Endothelial cell of umbilical vein (primary cell): ENCODE data around the gene NTNG1. TPM values are rescaled to one million over a fixed set of nuclear protein-coding genes. Genes with fewer than 3 reads are reported as not detected.

Experiments used
- BruUV-seq: library from RNA; stranded (reverse); fragments of 400-500 nt; replicated peaks from 2 replicates; lab custom pipeline; 2021; lab: Mats Ljungman, UMichigan
- CTCF ChIA-PET: fragments of 300-600, 350-600 bp; sonication (Branson Sonifier 250); formaldehyde crosslinking; loops from one replicate; lab custom pipeline; 2021; ENCODE audit warnings: antibody characterized with exemption, inconsistent platforms; lab: Charles Lee
- POLR2A ChIA-PET: fragments of 300-600, 350-600 bp; sonication (Branson Sonifier 250); formaldehyde crosslinking; loops from one replicate; lab custom pipeline; 2021; ENCODE audit warnings: antibody characterized with exemption, inconsistent platforms; lab: Charles Lee
- DNase-seq: peaks from one replicate; pipeline ENCODE4 v3.0.0-alpha.2; 2011; ENCODE audit warnings: low read depth, low spot score
- FAIRE-seq: peaks from 2 replicates; lab custom pipeline; 2011; peaks lifted over from hg19 to GRCh38; lab: Jason Lieb, UNC
- H2AFZ ChIP-seq: 2 replicates; pipeline ENCODE4 v1.6.0; 2012; ENCODE audit warnings: low read depth, low read length, control low read depth, inconsistent platforms
- H3K27ac ChIP-seq: 2 replicates; pipeline ENCODE4 v1.5.1; 2011; ENCODE audit warnings: low read depth, mild to moderate bottlenecking, control low read depth, low read length, moderate library complexity; ENCODE audit not compliant: insufficient read depth
- H3K27me3 ChIP-seq, 2 experiments: 2 replicates each; pipeline versions ENCODE4 v1.6.0 to v1.6.1; 2011; ENCODE audit warnings: low read length in 2 of 2, mixed read lengths in 1 of 2; ENCODE audit not compliant: control insufficient read depth in 2 of 2, insufficient read depth in 2 of 2
- H3K36me3 ChIP-seq, 2 experiments: 2 replicates in 1 of 2; 3 replicates in 1 of 2; pipeline ENCODE4 v1.5.1; 2011; ENCODE audit warnings: low read length in 2 of 2, mild to moderate bottlenecking in 1 of 2, moderate library complexity in 1 of 2; ENCODE audit not compliant: control insufficient read depth in 2 of 2, insufficient read depth in 2 of 2; ENCODE audit errors: extremely low read depth in 1 of 2
- H3K4me1 ChIP-seq: 3 replicates; pipeline ENCODE4 v1.5.1; 2011; ENCODE audit warnings: mild to moderate bottlenecking, low read length; ENCODE audit not compliant: control insufficient read depth, insufficient read depth; ENCODE audit errors: extremely low read depth
- H3K4me2 ChIP-seq: 2 replicates; pipeline ENCODE4 v1.6.1; 2011; ENCODE audit warnings: low read length, control low read depth, mixed read lengths; ENCODE audit not compliant: insufficient read depth
- H3K4me3 ChIP-seq, 3 experiments: fragments of 200-600 bp in 1 of 3; sonication (generic), shearing (Covaris generic) in 1 of 3; replicated peaks in 1 of 3; 2 replicates each; pipeline ENCODE4 v1.5.1; 2011 to 2016; ENCODE audit warnings: control low read depth in 3 of 3, low read length in 3 of 3, mild to moderate bottlenecking in 2 of 3, inconsistent platforms in 1 of 3, low read depth in 1 of 3, moderate library complexity in 1 of 3; ENCODE audit not compliant: insufficient read depth in 1 of 3
- H3K79me2 ChIP-seq: 2 replicates; pipeline ENCODE4 v1.6.0; 2012; ENCODE audit warnings: low read length, inconsistent platforms; ENCODE audit not compliant: control insufficient read depth, insufficient read depth
- H3K9ac ChIP-seq: replicated peaks from 2 replicates; pipeline ENCODE3; 2011; ENCODE audit warnings: low read length, control low read depth; ENCODE audit not compliant: insufficient read depth; ENCODE audit errors: extremely low read depth
- H3K9me1 ChIP-seq: replicated peaks from 3 replicates; pipeline ENCODE4 v1.6.0; 2011; ENCODE audit warnings: mild to moderate bottlenecking, low read length; ENCODE audit not compliant: control insufficient read depth, insufficient read depth; ENCODE audit errors: extremely low read depth
- H3K9me3 ChIP-seq: replicated peaks from 2 replicates; pipeline ENCODE4 v1.5.1; 2012; ENCODE audit warnings: low read length, inconsistent platforms; ENCODE audit not compliant: control insufficient read depth, insufficient read depth
- H4K20me1 ChIP-seq: replicated peaks from 2 replicates; pipeline ENCODE3; 2011; ENCODE audit warnings: mild to moderate bottlenecking, low read length; ENCODE audit not compliant: control insufficient read depth, insufficient read depth; ENCODE audit errors: extremely low read depth
- EZH2 ChIP-seq: IDR thresholded peaks from 2 replicates; pipeline ENCODE4 v1.6.1; 2012; ENCODE audit warnings: borderline replicate concordance, low read depth, mild to moderate bottlenecking, moderate library complexity, low read length, inconsistent platforms; ENCODE audit not compliant: severe bottlenecking
- FOS ChIP-seq: IDR thresholded peaks from 2 replicates; pipeline ENCODE4 v1.6.1; 2011; ENCODE audit warnings: mild to moderate bottlenecking, low read length, moderate library complexity, borderline replicate concordance; ENCODE audit not compliant: insufficient read depth
- GATA2 ChIP-seq: IDR thresholded peaks from 2 replicates; pipeline ENCODE4 v1.7.0; 2011; ENCODE audit warnings: low read depth, mild to moderate bottlenecking, moderate library complexity, mixed read lengths, low read length; ENCODE audit not compliant: insufficient read length, insufficient read depth
- JUN ChIP-seq: IDR thresholded peaks from 2 replicates; pipeline ENCODE4 v1.6.1; 2011; ENCODE audit warnings: borderline replicate concordance, low read depth; ENCODE audit not compliant: insufficient read length, insufficient read depth
- MYC ChIP-seq: IDR thresholded peaks from one replicate; pipeline ENCODE4 v1.6.1; 2011; ENCODE audit warnings: mild to moderate bottlenecking, low read depth, low read length
- POLR2A ChIP-seq: IDR thresholded peaks from 2 replicates; pipeline ENCODE4 v1.6.1; 2012; ENCODE audit warnings: low read depth, mild to moderate bottlenecking, control low read depth, low read length
- POLR2AphosphoS5 ChIP-seq: IDR thresholded peaks from 2 replicates; pipeline ENCODE4 v1.6.1; 2012; ENCODE audit warnings: low read depth, mild to moderate bottlenecking, control low read depth, low read length, moderate library complexity; ENCODE audit not compliant: insufficient read depth
- dilution Hi-C: fragments of 300-500 bp; cut with MboI; formaldehyde crosslinking; loops from one replicate; pipeline ENCODE4 v1.15.0; 2019; ENCODE audit warnings: low sequenced_read_pairs; ENCODE audit not compliant: extremely low pct_ligation_motif_present
- intact Hi-C: fragments of 100-400 bp; cut with micrococcal nuclease; formaldehyde crosslinking; loops from one replicate; pipeline ENCODE4 v1.10.0; 2022
- polyA plus RNA-seq, 4 experiments: library from polyadenylated mRNA; depleted of rRNA in 3 of 4; stranded (reverse) in 3 of 4; unstranded in 1 of 4; fragments of >200 nt; gene quantifications; 2 replicates each; pipeline versions ENCODE4 v1.2.1 to v1.2.3, GENCODE V29; 2011 to 2012; ENCODE audit warnings: missing spikeins in 1 of 4
- total RNA-seq: library from RNA; stranded (reverse); gene quantifications from 2 replicates; pipeline ENCODE4 v1.2.3, GENCODE V29; 2021
- TF ChIP-seq, protein P1 (sequence below): IDR thresholded peaks from 2 replicates; pipeline ENCODE4 v1.6.1; 2011; ENCODE audit not compliant: insufficient read depth, insufficient read length
- TF ChIP-seq, protein P2 (sequence below), 2 donors: IDR thresholded peaks; 1 replicate in 1 of 2; 2 replicates in 1 of 2; pipeline ENCODE4 v1.5.1; 2011; ENCODE audit warnings: low read length in 2 of 2, mild to moderate bottlenecking in 2 of 2, moderate library complexity in 2 of 2, control low read depth in 1 of 2, inconsistent platforms in 1 of 2, low read depth in 1 of 2; ENCODE audit not compliant: insufficient read depth in 1 of 2; ENCODE audit errors: extremely low read depth in 1 of 2

Gene NTNG1
- total and polyA plus RNA-seq, 2 donors (not counting 3 experiments of a cell fraction or from before 2014, with no cell fraction given): not detected

DNA sequence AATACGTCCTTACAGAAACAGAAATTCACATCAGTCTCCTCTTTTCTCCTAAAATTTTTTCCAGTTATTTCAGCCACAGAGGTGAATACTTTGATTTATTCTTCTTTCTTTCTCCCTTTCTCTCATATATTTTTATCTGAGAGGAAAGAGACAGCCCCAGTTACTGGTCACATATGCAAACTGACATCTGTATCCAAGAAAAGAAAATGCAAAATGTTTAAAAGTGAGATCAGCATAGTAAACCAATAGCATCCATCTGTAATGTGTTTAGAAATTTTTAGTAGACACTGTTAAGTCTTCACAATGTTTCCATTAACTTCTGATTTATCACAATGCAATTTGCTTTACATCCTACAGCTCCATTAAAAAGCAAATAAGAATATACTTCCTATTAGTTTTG lies 53.5 kb downstream of the NTNG1 start:
- no peaks in the 10 kb centered on the region for H3K9me1 ChIP-seq
- H3K9me3 ChIP-seq: no peaks in the 10 kb centered on the region
- no peak overlapping the region for H3K9ac ChIP-seq
- H3K4me1 ChIP-seq: no peaks in the 10 kb centered on the region
- intact Hi-C loops: no loop called here
- no TSS peak for BruUV-seq
- no peak for FAIRE-seq
- no peaks in the 10 kb centered on the region for H4K20me1 ChIP-seq
- H3K79me2 ChIP-seq: no peaks in the 10 kb centered on the region
- H3K4me3 ChIP-seq: no peak overlapping the region
- no peak overlapping the region for H3K27ac ChIP-seq
- H3K4me2 ChIP-seq: no peak overlapping the region
- no peak for DNase-seq
- no peak overlapping the region for H2AFZ ChIP-seq
- H3K27me3 ChIP-seq: no peaks in the 10 kb centered on the region
- ChIA-PET CTCF (no interaction called here), POLR2A (no interaction called here)
- dilution Hi-C loops: no loop called here
- TF ChIP-seq POLR2AphosphoS5: no peak
- TF ChIP-seq FOS: no peak
- no peak for TF ChIP-seq EZH2
- TF ChIP-seq, protein P1, sequence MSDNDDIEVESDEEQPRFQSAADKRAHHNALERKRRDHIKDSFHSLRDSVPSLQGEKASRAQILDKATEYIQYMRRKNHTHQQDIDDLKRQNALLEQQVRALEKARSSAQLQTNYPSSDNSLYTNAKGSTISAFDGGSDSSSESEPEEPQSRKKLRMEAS: no peak
- TF ChIP-seq GATA2: no peak
- TF ChIP-seq, protein P2, sequence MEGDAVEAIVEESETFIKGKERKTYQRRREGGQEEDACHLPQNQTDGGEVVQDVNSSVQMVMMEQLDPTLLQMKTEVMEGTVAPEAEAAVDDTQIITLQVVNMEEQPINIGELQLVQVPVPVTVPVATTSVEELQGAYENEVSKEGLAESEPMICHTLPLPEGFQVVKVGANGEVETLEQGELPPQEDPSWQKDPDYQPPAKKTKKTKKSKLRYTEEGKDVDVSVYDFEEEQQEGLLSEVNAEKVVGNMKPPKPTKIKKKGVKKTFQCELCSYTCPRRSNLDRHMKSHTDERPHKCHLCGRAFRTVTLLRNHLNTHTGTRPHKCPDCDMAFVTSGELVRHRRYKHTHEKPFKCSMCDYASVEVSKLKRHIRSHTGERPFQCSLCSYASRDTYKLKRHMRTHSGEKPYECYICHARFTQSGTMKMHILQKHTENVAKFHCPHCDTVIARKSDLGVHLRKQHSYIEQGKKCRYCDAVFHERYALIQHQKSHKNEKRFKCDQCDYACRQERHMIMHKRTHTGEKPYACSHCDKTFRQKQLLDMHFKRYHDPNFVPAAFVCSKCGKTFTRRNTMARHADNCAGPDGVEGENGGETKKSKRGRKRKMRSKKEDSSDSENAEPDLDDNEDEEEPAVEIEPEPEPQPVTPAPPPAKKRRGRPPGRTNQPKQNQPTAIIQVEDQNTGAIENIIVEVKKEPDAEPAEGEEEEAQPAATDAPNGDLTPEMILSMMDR (IDR thresholded peaks at IDR 0.05; ENCODE audit: extremely low read depth in 1 of 2, insufficient read depth in 1 of 2, low read depth in 1 of 2, low read length in 2 of 2): no peak
- TF ChIP-seq JUN: no peak
- TF ChIP-seq MYC: no peak
- no peak for TF ChIP-seq POLR2A
- H3K36me3 ChIP-seq: no peaks in the 10 kb centered on the region
